ENCODE measurements around the gene ARIH1. TPM values are rescaled to one million over a fixed set of nuclear protein-coding genes. Genes with fewer than 3 reads are reported as not detected.

Gene ARIH1
- total RNA-seq, 1 experiment from 2014 or later, result 61.2 TPM

- no peak for DNase-seq (ENCODE audit: extremely low read depth, low read depth)
Measured at GRCh38 chr15:72486144-72486543, 12.0 kb downstream of the ARIH1 start.

DNA sequence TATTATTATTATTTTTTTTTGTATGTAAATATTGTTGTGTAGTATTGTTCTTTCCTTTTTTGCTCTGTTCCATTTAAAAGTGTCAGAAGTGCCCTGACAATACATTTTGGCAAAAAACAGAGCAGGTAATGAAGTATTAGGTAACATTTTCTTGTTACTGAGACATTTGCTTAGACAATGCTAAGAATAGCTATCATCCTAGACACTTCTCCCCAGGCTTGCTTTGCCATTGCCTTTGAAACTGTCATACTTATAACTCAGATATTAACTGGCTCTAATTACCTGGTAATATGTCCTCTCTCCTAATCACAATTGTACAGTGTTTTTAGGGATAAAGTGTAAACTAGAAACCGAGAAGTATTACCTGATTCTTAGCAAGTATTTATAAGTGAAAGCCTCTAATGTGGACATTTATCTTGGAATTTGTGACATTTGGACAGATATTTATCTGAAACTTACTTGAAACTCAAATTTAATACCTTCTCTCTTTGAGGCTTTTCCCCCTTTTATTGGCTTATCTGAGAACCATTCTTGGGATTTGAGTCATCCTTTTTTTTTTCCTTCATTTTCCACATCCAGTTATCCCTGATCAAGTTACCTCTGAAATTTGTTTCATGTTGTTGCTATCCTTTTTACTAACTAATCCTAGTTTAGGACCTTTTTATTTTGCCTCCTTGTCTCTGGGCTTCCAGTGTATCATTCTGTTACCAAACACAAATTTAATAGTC, 13.1 kb downstream of the ARIH1 start:
- no peak for DNase-seq (ENCODE audit: extremely low read depth, low read depth)

- DNase-seq (ENCODE audit: extremely low read depth, low read depth), result no peak
Measured at GRCh38 chr15:72488558-72488957, 14.4 kb downstream of the ARIH1 start.

DNA sequence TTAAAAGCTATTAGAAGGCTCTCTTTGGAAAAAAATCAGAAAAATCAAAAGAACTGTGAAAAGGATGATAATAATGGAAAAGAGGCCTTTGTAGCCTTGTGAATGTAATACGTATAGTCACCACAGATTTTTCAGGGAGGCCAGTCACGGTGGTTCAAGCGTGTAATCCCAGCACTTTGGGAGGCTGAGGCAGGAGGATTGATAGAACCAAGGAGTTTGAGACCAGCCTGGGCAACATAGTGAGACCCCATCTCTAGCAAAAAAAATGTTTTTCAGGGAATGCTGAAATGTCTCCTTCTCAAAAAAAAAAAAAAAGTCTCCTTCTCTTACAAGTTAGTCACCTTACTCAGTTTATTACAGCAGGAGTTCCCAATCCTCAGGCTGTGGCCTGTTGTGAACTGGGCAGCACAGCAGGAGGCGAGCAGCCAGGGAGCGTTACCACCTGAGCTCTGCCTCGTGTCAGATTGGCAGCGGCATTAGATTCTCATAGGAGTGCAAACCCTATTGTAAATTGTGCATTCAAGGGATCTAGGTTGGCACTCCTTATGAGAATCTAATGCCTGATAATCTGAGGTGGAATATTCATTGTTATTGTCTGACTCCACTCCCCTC, 15.9 kb downstream of the ARIH1 start:
- no peak for DNase-seq (ENCODE audit: extremely low read depth, low read depth)

DNA sequence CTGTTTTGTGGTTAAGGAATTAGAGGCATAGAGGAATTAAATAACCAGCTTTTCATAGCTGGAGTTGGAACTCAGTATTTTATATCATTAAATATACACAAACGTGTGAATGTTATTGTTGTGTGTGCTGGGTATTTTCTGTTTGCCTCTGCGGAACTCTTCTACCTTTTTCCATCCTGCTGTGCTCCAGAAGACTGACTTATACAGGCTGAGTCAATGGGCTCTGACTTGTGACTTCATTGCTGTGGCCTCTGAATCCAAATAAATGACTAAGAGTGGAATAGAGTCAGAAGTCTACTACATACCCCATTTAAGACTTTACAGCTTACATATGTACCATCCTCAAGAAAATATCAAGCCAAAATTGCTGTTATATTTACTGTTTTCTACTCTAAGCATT, 17.6 kb downstream of the ARIH1 start:
- peak; percentile 6 for DNase-seq (ENCODE audit: extremely low read depth, low read depth)

DNA sequence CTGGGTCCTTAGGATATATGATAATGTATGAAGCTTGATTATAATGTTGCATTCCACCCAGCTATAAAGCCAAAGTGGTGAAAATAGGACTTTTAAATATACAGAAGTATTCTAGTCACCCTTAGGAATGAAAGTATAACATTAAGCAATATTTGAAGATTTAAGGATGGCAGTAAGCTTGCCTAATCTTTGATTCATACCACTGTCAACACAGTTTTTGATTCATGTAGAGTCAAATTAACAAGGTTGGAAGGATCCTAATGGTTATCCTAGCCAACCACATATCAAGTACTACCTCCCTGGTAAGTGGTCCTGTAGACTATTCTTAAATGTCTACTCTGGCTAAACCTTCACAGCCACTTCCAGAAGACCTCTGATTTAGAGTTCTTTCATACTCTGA, 18.6 kb downstream of the ARIH1 start:
- no peak for DNase-seq (ENCODE audit: extremely low read depth, low read depth)

DNA sequence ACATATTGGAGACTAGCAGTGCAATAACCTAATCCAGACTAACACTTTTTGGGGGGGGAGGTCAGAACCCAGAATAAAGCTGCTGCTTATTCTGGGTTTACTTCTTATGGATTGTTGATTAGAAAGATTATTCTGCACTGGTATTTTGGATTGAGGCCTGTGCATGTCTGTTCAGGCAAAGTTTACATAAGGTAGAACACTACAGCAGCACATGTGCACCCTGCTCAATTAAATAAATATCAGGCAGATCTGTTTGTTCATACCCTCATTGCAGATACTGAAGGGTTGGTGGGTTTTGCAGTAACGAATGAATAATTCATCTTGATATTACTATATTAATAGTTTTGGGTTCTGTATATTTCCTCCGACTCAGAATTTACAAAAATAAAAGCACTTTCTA, 19.1 kb downstream of the ARIH1 start:
- no peak for DNase-seq (ENCODE audit: extremely low read depth, low read depth)

GRCh38 chr15:72495007-72495406, 20.9 kb downstream of the ARIH1 start:
- DNase-seq (ENCODE audit: extremely low read depth, low read depth), result no peak

GRCh38 chr15:72496783-72497182, 22.7 kb downstream of the ARIH1 start:
- DNase-seq (ENCODE audit: extremely low read depth, low read depth), result no peak

GRCh38 chr15:72497402-72497801, 23.3 kb downstream of the ARIH1 start:
- DNase-seq (ENCODE audit: extremely low read depth, low read depth), result no peak

GRCh38 chr15:72502220-72502809, 28.2 kb downstream of the ARIH1 start:
- DNase-seq (ENCODE audit: extremely low read depth, low read depth), result no peak

GRCh38 chr15:72503147-72503546, 29.0 kb downstream of the ARIH1 start:
- DNase-seq (ENCODE audit: extremely low read depth, low read depth), result no peak

DNA sequence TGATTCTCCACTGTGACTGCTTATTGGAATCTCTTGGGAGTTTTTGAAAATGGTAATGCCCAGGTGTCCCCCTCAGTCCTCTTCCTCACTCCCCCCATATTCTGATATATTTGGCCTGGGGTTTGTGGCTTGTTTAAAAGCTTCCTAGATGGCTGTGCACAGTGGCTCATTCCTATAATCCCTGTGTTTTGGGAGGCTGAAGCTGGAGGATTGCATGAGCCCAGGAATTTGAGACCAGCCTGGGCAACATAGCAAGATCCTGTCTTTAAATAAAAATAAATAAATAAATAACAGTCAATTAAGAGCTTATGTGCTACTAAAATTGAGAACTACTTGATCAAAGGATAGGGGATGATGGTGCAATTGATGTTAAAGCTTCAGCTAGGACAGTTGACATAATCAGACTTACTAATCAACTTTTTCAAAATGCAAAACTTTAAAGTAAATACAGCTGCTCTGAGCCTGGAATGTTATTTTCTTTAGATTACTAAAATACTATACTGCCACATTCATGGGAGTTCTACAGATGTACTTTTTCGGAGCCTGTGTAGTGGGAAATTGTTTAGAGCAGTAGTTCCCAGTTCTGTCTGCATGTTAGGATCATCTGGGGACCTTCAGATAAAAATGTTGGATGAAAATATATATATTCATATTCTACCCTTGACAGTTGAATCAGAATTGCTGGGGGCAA, 33.4 kb downstream of the ARIH1 start:
- DNase-seq (ENCODE audit: extremely low read depth, low read depth), result no peak

DNA sequence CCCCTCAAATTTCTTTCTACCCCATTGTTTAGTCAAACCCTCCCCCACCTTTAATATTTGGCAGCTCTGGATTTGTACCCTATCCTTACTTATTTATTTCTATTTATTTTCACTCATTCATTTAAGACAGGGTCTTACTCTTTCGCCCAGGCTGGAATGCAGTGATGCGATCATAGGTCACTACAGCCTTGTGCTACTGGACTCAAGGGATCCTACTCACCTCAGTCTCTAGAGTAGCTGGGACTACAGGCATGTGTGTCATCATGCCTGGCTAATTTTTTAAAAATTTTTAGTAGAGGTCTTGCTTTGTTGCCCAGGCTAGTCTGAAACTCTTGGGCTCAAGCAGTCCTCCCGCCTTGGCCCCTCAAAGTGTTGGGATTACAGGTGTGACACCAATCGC, 35.4 kb downstream of the ARIH1 start:
- no peak for DNase-seq (ENCODE audit: extremely low read depth, low read depth)

- no peak for DNase-seq (ENCODE audit: extremely low read depth, low read depth)
Measured at GRCh38 chr15:72511536-72511935, 37.4 kb downstream of the ARIH1 start.

GRCh38 chr15:72515591-72516389, 41.7 kb downstream of the ARIH1 start:
- DNase-seq (ENCODE audit: extremely low read depth, low read depth), result no peak

DNA sequence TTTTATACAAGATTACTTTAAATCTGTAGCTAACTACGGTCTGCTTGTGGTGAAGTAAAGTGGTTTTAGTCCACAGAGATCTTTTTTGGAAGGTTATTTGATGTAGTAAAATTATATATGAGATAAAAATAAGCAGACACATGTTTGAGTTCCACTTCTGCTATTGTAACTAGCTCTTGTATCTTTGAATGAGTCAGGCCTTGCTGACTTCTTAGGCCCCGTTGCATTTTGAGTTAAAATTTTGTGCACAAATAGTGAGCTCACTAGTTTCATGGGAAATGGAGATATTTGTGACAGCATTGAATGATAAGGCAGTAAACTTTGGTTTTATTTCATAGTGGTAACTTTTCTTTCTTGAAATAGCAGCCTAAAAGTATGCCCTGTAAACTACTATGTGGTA, 42.6 kb downstream of the ARIH1 start:
- no peak for DNase-seq (ENCODE audit: extremely low read depth, low read depth)

DNA sequence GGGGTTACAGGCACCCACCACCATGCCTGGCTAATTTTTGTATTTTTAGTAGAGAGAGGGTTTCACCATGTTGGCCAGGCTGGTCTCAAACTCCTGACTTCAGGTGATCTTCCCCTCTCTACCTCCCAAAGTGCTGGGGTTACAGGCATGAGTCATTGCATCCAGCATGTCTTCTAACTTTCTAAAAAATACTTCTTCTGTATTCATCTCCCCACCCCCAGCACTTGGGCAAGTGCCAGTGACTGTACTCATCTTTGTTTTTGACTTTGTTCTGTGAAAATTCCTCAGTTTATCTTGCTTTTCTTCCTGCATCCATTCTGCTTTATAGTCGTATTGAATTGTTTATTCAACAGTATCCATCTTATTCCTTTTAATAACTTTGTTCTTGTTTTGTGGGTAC, 47.6 kb downstream of the ARIH1 start:
- DNase-seq (ENCODE audit: extremely low read depth, low read depth), result no peak

GRCh38 chr15:72532991-72533601, 59.0 kb downstream of the ARIH1 start:
- DNase-seq (ENCODE audit: extremely low read depth, low read depth), result no peak

- no peak for DNase-seq (ENCODE audit: extremely low read depth, low read depth)
Measured at GRCh38 chr15:72534523-72534922, 60.4 kb downstream of the ARIH1 start.

All from NCI-H460 (cell line).